SK-N-SH (cell line): ENCODE results near the gene MINK1. TPM values are rescaled to one million over a fixed set of nuclear protein-coding genes. Genes with fewer than 3 reads are reported as not detected.

Experiments
- CTCF ChIA-PET: fragments of 300-600, 350-600 bp; formaldehyde crosslinking; extraction: SDS; loops from one replicate; lab custom pipeline; 2021; lab: Yijun Ruan, JAX
- POLR2A ChIA-PET: fragments of 350-600 bp; sonication (Branson Sonifier 250); formaldehyde crosslinking; extraction: SDS; loops from one replicate; lab custom pipeline; 2020; ENCODE audit warnings: antibody characterized with exemption, inconsistent platforms; lab: Yijun Ruan, JAX
- DNase-seq: peaks from one replicate; pipeline ENCODE4 v3.0.0; 2012
- H2AFZ ChIP-seq: fragments of 200-600 bp; sonication (generic); 2 replicates; pipeline ENCODE4 v1.8.1; 2016; ENCODE audit warnings: antibody characterized with exemption, mild to moderate bottlenecking, low read depth
- H3F3A ChIP-seq: fragments of 200-600 bp; sonication (generic); replicated peaks from 2 replicates; pipeline ENCODE3; 2016; ENCODE audit warnings: antibody characterized with exemption, mild to moderate bottlenecking; ENCODE audit not compliant: insufficient read depth
- H3K27ac ChIP-seq, 2 experiments: fragments of 200-500 bp in 1 of 2; fragments of 200-600 bp in 1 of 2; sonication (Bioruptor generic) in 1 of 2; sonication (generic), shearing (Covaris generic) in 1 of 2; 2 replicates each; pipeline versions ENCODE4 v1.5.1 to v1.6.1; 2014 to 2016; ENCODE audit warnings: low read depth in 2 of 2, inconsistent platforms in 1 of 2, low read length in 1 of 2, mild to moderate bottlenecking in 1 of 2, mixed read lengths in 1 of 2
- H3K27me3 ChIP-seq: fragments of 200-600 bp; sonication (generic), shearing (Covaris generic); 2 replicates; pipeline ENCODE4 v1.6.1; 2016; ENCODE audit warnings: mixed run types; ENCODE audit not compliant: insufficient read depth
- H3K36me3 ChIP-seq, 2 experiments: fragments of 200-500 bp in 1 of 2; fragments of 200-600 bp in 1 of 2; sonication (Bioruptor generic) in 1 of 2; sonication (generic) in 1 of 2; replicated peaks in 1 of 2; 2 replicates each; pipeline versions ENCODE3 to v1.5.1; 2014 to 2016; ENCODE audit warnings: low read length in 1 of 2, mild to moderate bottlenecking in 1 of 2; ENCODE audit not compliant: insufficient read depth in 2 of 2, control insufficient read depth in 1 of 2
- H3K4me1 ChIP-seq, 2 experiments: fragments of 200-500 bp in 1 of 2; fragments of 200-600 bp in 1 of 2; sonication (Bioruptor generic) in 1 of 2; sonication (generic), shearing (Covaris generic) in 1 of 2; 2 replicates each; pipeline versions ENCODE4 v1.5.1 to v1.6.1; 2014 to 2016; ENCODE audit warnings: low read depth in 1 of 2, low read length in 1 of 2, mixed run types in 1 of 2; ENCODE audit not compliant: insufficient read depth in 2 of 2, control insufficient read depth in 1 of 2
- H3K4me2 ChIP-seq: fragments of 200-600 bp; sonication (generic), shearing (Covaris generic); 2 replicates; pipeline ENCODE4 v1.6.1; 2017; ENCODE audit warnings: mixed run types
- H3K4me3 ChIP-seq, 2 experiments: fragments of 200-500 bp in 1 of 2; fragments of 200-600 bp in 1 of 2; sonication (Bioruptor generic) in 1 of 2; sonication (generic), shearing (Covaris generic) in 1 of 2; 2 replicates each; pipeline versions ENCODE4 v1.5.1 to v1.8.1; 2014 to 2016; ENCODE audit warnings: low read depth in 2 of 2, inconsistent platforms in 1 of 2, low read length in 1 of 2, mild to moderate bottlenecking in 1 of 2, mixed read lengths in 1 of 2, moderate library complexity in 1 of 2
- H3K79me2 ChIP-seq: fragments of 200-600 bp; sonication (generic); 2 replicates; pipeline ENCODE4 v1.8.1; 2017; ENCODE audit warnings: mild to moderate bottlenecking; ENCODE audit not compliant: insufficient read depth
- H3K9ac ChIP-seq: fragments of 200-600 bp; sonication (generic); 2 replicates; pipeline ENCODE4 v1.6.1; 2017; ENCODE audit warnings: mixed run types
- H3K9me2 ChIP-seq: fragments of 200-600 bp; sonication (generic); 2 replicates; pipeline ENCODE4 v1.6.1; 2017; ENCODE audit warnings: mixed run types
- H3K9me3 ChIP-seq: fragments of 200-600 bp; sonication (generic); 2 replicates; pipeline ENCODE4 v1.6.1; 2017; ENCODE audit warnings: mixed run types, mild to moderate bottlenecking, moderate library complexity
- H4K20me1 ChIP-seq: fragments of 200-600 bp; sonication (generic); 2 replicates; pipeline ENCODE4 v1.6.1; 2017; ENCODE audit warnings: mild to moderate bottlenecking, mixed run types; ENCODE audit not compliant: insufficient read depth
- CTCF ChIP-seq: fragments of 200-600 bp; sonication (generic); IDR thresholded peaks from 2 replicates; pipeline ENCODE4 v1.6.1; 2017; ENCODE audit warnings: antibody characterized with exemption, mild to moderate bottlenecking, moderate library complexity
- EZH2phosphoT487 ChIP-seq: fragments of 200-600 bp; sonication (generic); IDR thresholded peaks from 2 replicates; pipeline ENCODE4 v1.6.1; 2017; ENCODE audit warnings: low read depth, mixed run types, mild to moderate bottlenecking, antibody characterized with exemption, moderate library complexity, borderline replicate concordance
- FOSL2 ChIP-seq: IDR thresholded peaks from 2 replicates; pipeline ENCODE4 v1.4.0; 2012; ENCODE audit warnings: low read depth, mild to moderate bottlenecking, moderate library complexity, borderline replicate concordance
- GABPA ChIP-seq: IDR thresholded peaks from 2 replicates; pipeline ENCODE4 v1.4.0; 2012; ENCODE audit warnings: low read depth, mild to moderate bottlenecking
- JUND ChIP-seq: IDR thresholded peaks from 2 replicates; pipeline ENCODE4 v1.4.0; 2012
- MEF2A ChIP-seq: IDR thresholded peaks from 2 replicates; pipeline ENCODE4 v1.4.0; 2012; ENCODE audit warnings: low read depth, borderline replicate concordance
- NFIC ChIP-seq: IDR thresholded peaks from 2 replicates; pipeline ENCODE4 v1.4.0; 2012; ENCODE audit warnings: borderline replicate concordance
- PBX3 ChIP-seq: IDR thresholded peaks from 2 replicates; pipeline ENCODE4; 2012
- POLR2AphosphoS5 ChIP-seq: IDR thresholded peaks from 2 replicates; pipeline ENCODE4 v1.6.1; 2012; ENCODE audit warnings: low read depth, low read length
- RCOR1 ChIP-seq: fragments of 150-350 bp; IDR thresholded peaks from 2 replicates; pipeline ENCODE4 v1.6.1; 2017; ENCODE audit warnings: antibody characterized with exemption, low read length
- REST ChIP-seq: IDR thresholded peaks from 2 replicates; pipeline ENCODE4 v1.6.1; 2012; ENCODE audit warnings: mild to moderate bottlenecking, low read depth, low read length, moderate library complexity
- TAF1 ChIP-seq: IDR thresholded peaks from 2 replicates; pipeline ENCODE4 v1.6.1; 2012; ENCODE audit warnings: low read depth, mild to moderate bottlenecking, low read length, moderate library complexity, borderline replicate concordance
- TCF12 ChIP-seq: IDR thresholded peaks from 2 replicates; pipeline ENCODE4 v1.4.0; 2012
- USF2 ChIP-seq: fragments of 150-350 bp; IDR thresholded peaks from 2 replicates; pipeline ENCODE4 v1.6.1; 2017; ENCODE audit warnings: antibody characterized with exemption, low read length, low read depth, borderline replicate concordance
- ZBTB33 ChIP-seq: IDR thresholded peaks from 2 replicates; pipeline ENCODE4 v1.4.0; 2012; ENCODE audit warnings: low read depth, borderline replicate concordance
- WGBS: methylation state at CpG from one replicate; pipeline ENCODE4 v1.1.6; 2017; ENCODE audit warnings: low lambda C conversion rate; 5-methylcytosine and 5-hydroxymethylcytosine counted together
- polyA plus RNA-seq, 3 experiments: library from polyadenylated mRNA; depleted of rRNA; stranded (reverse); fragments of >200 nt; gene quantifications; 2 replicates each; pipeline ENCODE4 v1.2.3, GENCODE V29; 2012

The MINK1 gene
- polyA plus RNA-seq, 1 of the 3 experiments (the other 2 are of a cell fraction): 64.7 TPM

- no peak for TF ChIP-seq REST
- TF ChIP-seq NFIC: no peak
- no peak for TF ChIP-seq TAF1
- TF ChIP-seq RCOR1: no peak
- TF ChIP-seq FOSL2: no peak
- TF ChIP-seq POLR2AphosphoS5: no peak
- TF ChIP-seq MEF2A: no peak
- TF ChIP-seq TCF12: no peak
These were observed 65.2 kb downstream of the MINK1 start (continued) for GRCh38 chr17:4898351-4898750.

- H3F3A ChIP-seq: no peaks in the 10 kb centered on the region
- TF ChIP-seq GABPA (no peak), ZBTB33 (no peak), JUND (no peak), FOSL2 (no peak), USF2 (no peak), TAF1 (no peak), EZH2phosphoT487 (no peak), CTCF (no peak), REST (no peak), POLR2AphosphoS5 (no peak), PBX3 (no peak)
- CTCF ChIA-PET: interaction anchor here (1.0 to 6.5 kb wide), 4 partner anchors 9 to 111 kb away, joined by 3 to 47 read pairs (median 30); partner anchors contain the start of genes GLTPD2 and VMO1
- H2AFZ ChIP-seq: no peak overlapping the region
- H4K20me1 ChIP-seq: no peaks in the 10 kb centered on the region
- H3K9ac ChIP-seq: no peak overlapping the region
- no peaks in the 10 kb centered on the region for H3K27me3 ChIP-seq
- peaks cover 0 to 39% of the 10 kb centered on the region in 2 experiments for H3K36me3 ChIP-seq
- WGBS: 97% methylated on average over 20 of the region's 34 CpGs
- DNase-seq: no peak
- POLR2A ChIA-PET: no interaction called here
- H3K4me1 ChIP-seq: peaks cover 0 to 10% of the 10 kb centered on the region in 2 experiments; a peak in 1 of 4 replicates
- no peaks in the 10 kb centered on the region for H3K9me2 ChIP-seq
- H3K4me3 ChIP-seq: no peak overlapping the region
- H3K9me3 ChIP-seq: no peaks in the 10 kb centered on the region
- no peak overlapping the region for H3K27ac ChIP-seq
- no peaks in the 10 kb centered on the region for H3K79me2 ChIP-seq
- no peak overlapping the region for H3K4me2 ChIP-seq
These were observed 65.8 kb downstream of the MINK1 start for GRCh38 chr17:4898927-4899326.
